Brain microvascular endothelial cell (primary cell): ENCODE data around the gene ABCA7.
A peak's percentile ranks its signal among the peaks of the same experiment; 100 is the strongest.

ENCODE experiments used
- DNase-seq: peaks from one replicate; pipeline ENCODE4 v3.0.0-alpha.2; 2020
- H3K27ac ChIP-seq: fragments of 250-450 bp; sonication (Bioruptor Pico); 2 replicates; pipeline ENCODE4 v1.5.1; 2020; ENCODE audit warnings: mild to moderate bottlenecking, moderate library complexity
- H3K27me3 ChIP-seq: fragments of 250-450 bp; sonication (Bioruptor Pico); replicated peaks from 2 replicates; pipeline ENCODE4 v1.5.1; 2020; ENCODE audit warnings: mild to moderate bottlenecking
- H3K36me3 ChIP-seq: fragments of 250-450 bp; sonication (Bioruptor Pico); replicated peaks from 2 replicates; pipeline ENCODE4 v1.5.1; 2020; ENCODE audit warnings: mild to moderate bottlenecking
- H3K4me3 ChIP-seq: 2 replicates; pipeline ENCODE4 v1.5.1; 2011; ENCODE audit warnings: low read depth, mild to moderate bottlenecking, control low read depth, low read length, moderate library complexity
- CTCF ChIP-seq: IDR thresholded peaks from 2 replicates; pipeline ENCODE4 v1.5.1; 2011; ENCODE audit warnings: low read depth, mild to moderate bottlenecking, moderate library complexity, low read length, control low read depth, inconsistent platforms; ENCODE audit errors: missing control alignments
- in situ Hi-C: cut with HindIII; loops from 2 replicates; pipeline ENCODE4 v1.10.0; 2017; ENCODE audit warnings: low sequenced_read_pairs, low pct_ligation_motif_present

Gene ABCA7

GRCh38 chr19:1081301-1082164 is 41.6 kb downstream of the ABCA7 start:
- no peaks in the 10 kb centered on the region for H3K36me3 ChIP-seq

DNA sequence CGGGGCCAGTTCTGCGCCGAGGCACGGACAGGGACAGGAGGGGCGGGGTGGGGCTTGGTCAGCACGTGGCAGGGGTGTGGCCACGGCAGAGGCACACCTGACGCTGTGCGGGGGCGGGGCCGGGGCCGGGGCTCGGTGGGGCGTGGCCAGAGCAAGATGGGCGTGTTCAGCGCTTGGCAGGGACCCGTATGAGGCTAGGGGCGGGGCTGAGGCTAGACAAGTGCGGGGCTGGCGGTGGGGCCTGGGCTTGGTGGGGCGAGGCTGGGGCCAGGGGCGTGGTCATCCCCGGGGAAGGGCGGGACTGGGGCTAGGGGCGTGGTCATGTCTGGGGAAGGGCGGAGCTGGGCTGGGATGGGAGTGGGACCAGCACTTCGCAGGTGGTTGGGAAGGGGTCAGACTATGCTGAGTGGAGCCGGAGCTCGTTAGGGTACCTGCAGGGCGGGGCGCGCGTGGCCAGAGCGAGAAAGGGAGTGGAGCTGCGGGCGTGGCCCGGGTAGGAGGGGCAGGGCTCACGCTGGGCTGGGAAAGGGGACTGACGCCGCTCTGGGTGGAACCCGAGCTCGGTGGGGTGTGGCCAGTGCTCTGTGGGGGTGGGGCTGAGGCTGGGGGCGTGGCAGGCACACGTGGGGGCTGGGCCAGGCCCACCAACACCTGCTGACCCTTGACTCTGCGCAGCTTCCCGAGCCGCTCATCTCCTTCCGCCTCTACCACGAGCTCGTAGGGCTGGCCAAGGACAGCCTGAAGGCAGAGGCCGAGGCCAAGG is 42.4 kb downstream of the ABCA7 start:
- TF ChIP-seq CTCF = no peak
- no peaks in the 10 kb centered on the region for H3K36me3 ChIP-seq
- H3K27ac ChIP-seq = no peak overlapping the region

More at GRCh38 chr19:1081301-1082164, 41.6 kb downstream of the ABCA7 start:
- Histone ChIP-seq H3K4me3 (no peak overlapping the region), H3K27ac (no peak overlapping the region), H3K27me3 (no peaks in the 10 kb centered on the region)
- DNase-seq = no peak
- no peak for TF ChIP-seq CTCF
- in situ Hi-C loops = no loop called here

GRCh38 chr19:1082928-1083816 is 43.3 kb downstream of the ABCA7 start:
- peaks cover 4% of the 10 kb centered on the region for H3K36me3 ChIP-seq
- in situ Hi-C loops = no loop called here
- no peak for DNase-seq
- H3K4me3 ChIP-seq = no peak overlapping the region
- H3K27ac ChIP-seq = no peak overlapping the region
- TF ChIP-seq CTCF = no peak
- no peaks in the 10 kb centered on the region for H3K27me3 ChIP-seq

More for the DNA sequence above, 42.4 kb downstream of the ABCA7 start:
- Histone ChIP-seq H3K4me3 (peak overlapping the region; percentile 27), H3K27me3 (no peaks in the 10 kb centered on the region)
- in situ Hi-C loops = no loop called here
- no peak for DNase-seq

DNA sequence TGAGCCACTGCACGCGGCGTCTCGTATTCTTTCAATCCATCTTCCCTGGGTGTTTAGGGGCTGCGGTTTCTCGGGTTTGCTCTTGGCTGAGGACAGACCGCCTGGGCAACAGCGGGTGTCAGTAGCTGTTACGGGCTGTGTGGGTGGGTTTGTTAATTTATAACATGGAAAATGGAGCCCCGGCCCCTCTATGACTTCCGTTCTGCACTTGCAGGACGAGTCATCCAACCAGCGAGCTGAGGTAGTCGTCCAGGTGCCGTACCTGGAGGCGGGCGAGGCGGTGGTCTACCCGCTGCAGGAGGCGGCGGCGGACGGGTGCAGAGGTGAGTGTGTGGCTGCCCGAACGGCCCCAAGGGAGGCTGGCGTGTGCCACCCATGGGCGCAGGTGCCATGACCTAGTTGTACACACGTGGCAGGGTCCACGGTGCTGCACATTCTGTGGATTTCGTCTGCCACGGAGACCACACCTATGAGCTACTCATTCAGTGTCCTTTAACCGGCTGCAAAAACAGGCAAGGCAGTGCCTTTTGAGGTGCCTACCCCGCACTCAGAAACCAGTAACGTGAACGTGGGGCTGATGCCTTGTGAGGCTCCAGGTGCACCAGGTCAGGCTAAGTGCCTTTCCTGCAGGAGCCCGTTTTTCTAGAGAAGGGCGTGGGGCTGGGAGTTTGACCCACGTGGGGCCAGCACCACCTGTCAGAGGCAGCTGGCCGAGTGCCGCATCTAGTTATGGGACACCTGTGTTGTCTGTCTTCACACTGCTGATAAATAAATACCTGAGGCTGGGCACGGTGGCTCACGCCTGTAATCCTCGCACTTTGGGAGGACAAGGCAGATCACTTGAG is 44.3 kb downstream of the ABCA7 start:
- no peak for DNase-seq
- in situ Hi-C loops = no loop called here

More for the DNA sequence above, 44.3 kb downstream of the ABCA7 start:
- H3K4me3 ChIP-seq = no peak overlapping the region
- H3K36me3 ChIP-seq = peaks cover 13% of the 10 kb centered on the region
- no peaks in the 10 kb centered on the region for H3K27me3 ChIP-seq
- no peak overlapping the region for H3K27ac ChIP-seq
- TF ChIP-seq CTCF = no peak
